ENCODE measurements around the gene ITSN1. TPM values are rescaled to one million over a fixed set of nuclear protein-coding genes. Genes with fewer than 3 reads are reported as not detected.
"Not testable (repeated sequence)": the region's sequence is repeated elsewhere in the genome, so short reads cannot be mapped to it uniquely, and the experiment has no call there.

ITSN1 gene
- total RNA-seq, 1 donor from 2014 or later = 68.2 TPM

DNA sequence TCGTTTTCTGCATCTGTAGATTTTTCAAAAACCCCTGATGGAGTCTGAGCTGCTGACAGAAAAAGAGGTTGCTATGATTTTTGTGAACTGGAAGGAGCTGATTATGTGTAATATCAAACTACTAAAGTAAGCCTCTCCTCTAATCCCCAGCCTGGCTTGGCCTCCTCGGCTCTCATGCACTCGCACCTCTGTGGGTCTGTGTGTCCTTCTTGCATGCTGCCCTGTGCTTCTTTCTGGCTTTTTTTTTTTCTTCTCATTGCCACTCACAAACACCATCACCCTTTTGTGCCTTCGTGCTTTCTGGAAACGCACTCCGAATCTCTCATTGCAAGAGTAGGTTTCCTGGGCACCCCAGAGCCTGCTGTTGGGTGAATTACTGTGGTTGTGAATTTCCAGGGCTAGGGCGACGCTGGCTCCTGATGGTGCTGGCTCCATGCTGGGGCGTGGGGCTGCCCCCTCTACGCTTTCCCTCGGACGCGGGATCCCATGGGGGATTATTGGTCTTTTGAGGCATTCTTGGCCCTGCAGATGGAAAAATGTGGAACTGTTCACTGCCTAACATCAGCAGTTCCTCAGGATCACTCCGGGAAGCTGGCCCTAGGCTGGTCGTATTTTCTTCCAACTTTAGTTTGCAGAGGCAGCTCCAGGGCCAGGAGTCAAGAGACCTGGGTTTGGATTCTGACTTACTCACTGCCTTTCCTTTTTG lies 216.5 kb downstream of the ITSN1 start:
- DNase-seq (ENCODE audit: low spot score) = no peak
- Mint-ChIP-seq H3K27me3 (ENCODE audit: unreplicated experiment) (peaks cover 6% of the 10 kb centered on the region), H3K4me1 (ENCODE audit: unreplicated experiment) (no peaks in the 10 kb centered on the region), H3K27ac (ENCODE audit: unreplicated experiment) (no peak overlapping the region), H3K4me3 (ENCODE audit: unreplicated experiment) (no peak overlapping the region), H3K36me3 (ENCODE audit: low read depth, unreplicated experiment) (no peaks in the 10 kb centered on the region), H3K9me3 (ENCODE audit: unreplicated experiment) (no peaks in the 10 kb centered on the region)
- TF ChIP-seq, protein P1, sequence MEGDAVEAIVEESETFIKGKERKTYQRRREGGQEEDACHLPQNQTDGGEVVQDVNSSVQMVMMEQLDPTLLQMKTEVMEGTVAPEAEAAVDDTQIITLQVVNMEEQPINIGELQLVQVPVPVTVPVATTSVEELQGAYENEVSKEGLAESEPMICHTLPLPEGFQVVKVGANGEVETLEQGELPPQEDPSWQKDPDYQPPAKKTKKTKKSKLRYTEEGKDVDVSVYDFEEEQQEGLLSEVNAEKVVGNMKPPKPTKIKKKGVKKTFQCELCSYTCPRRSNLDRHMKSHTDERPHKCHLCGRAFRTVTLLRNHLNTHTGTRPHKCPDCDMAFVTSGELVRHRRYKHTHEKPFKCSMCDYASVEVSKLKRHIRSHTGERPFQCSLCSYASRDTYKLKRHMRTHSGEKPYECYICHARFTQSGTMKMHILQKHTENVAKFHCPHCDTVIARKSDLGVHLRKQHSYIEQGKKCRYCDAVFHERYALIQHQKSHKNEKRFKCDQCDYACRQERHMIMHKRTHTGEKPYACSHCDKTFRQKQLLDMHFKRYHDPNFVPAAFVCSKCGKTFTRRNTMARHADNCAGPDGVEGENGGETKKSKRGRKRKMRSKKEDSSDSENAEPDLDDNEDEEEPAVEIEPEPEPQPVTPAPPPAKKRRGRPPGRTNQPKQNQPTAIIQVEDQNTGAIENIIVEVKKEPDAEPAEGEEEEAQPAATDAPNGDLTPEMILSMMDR (IDR thresholded peaks at IDR 0.05; ENCODE audit: unreplicated experiment) = no peak

DNA sequence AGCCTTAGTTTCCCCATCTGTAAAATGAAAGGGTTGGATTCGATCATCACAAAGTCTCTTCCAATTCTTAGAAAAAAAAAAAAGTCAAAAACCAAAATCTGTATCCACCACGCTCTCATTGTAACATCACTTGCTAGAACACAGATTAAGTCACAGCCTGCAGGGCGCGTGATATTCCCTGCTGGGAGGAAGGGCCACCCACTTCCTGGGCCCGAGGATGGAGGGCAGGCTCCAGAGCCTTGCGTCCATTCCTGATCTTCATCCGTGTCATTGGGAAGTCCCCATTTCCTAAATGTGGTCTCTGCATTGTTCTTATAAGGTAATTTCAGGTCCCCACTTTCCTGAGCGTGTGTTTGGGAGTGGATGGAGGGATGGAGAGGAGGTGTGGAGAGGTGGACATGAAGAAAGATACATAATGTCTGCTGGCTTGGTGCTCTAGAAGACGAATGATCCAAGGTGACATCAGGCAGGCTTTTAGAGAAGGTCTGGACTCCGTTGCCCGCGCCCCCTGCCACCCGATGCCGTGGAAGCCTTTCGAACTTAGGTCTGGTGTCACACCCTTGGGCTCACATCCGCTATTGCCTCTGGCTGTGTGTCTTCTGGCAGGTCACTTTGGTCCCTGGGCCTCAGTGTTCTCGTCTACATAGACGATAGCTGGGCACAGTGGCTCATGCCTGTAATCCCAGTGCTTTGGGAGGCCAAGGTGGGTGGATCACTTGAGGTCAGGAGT lies 217.2 kb downstream of the ITSN1 start:
- H3K9me3 Mint-ChIP-seq (ENCODE audit: unreplicated experiment) = no peaks in the 10 kb centered on the region
- TF ChIP-seq, protein P1 (IDR thresholded peaks at IDR 0.05; ENCODE audit: unreplicated experiment) = no peak
- H3K27me3 Mint-ChIP-seq (ENCODE audit: unreplicated experiment) = peaks cover 6% of the 10 kb centered on the region
- no peaks in the 10 kb centered on the region for H3K36me3 Mint-ChIP-seq (ENCODE audit: low read depth, unreplicated experiment)
- H3K4me3 Mint-ChIP-seq (ENCODE audit: unreplicated experiment) = no peak overlapping the region
- H3K4me1 Mint-ChIP-seq (ENCODE audit: unreplicated experiment) = no peaks in the 10 kb centered on the region
- no peak overlapping the region for H3K27ac Mint-ChIP-seq (ENCODE audit: unreplicated experiment)
- no peak for DNase-seq (ENCODE audit: low spot score)

DNA sequence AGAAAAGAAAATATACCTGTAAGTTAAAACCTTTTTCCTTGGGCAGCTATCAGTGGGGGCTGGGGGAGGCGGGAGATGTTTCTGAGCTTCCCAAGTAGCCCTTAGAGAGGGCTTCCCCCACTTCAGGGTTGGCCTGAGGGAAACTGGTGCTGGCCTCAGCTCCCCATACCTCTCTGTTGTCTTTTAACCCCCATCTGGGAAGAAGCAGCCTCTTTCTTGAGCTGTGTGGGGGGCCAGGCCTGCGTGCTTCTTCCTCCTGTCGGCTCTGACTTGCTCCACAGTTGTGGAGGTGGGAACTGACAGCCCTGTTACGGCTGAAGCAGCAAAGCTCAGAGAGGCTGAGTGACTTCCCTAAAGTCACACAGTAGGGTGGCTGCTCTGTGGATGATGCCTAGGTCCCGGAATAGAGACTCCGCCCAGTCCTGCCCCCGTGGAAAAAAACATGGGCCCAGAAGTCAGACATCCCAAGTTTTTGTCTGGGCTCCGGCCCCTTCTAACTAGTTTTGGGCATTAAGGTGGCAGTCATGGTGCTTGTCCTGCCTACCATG lies 218.1 kb downstream of the ITSN1 start:
- TF ChIP-seq, protein P1 (IDR thresholded peaks at IDR 0.05; ENCODE audit: unreplicated experiment) = no peak
- DNase-seq (ENCODE audit: low spot score) = no peak
- Mint-ChIP-seq H3K36me3 (ENCODE audit: low read depth, unreplicated experiment) (no peaks in the 10 kb centered on the region), H3K27ac (ENCODE audit: unreplicated experiment) (no peak overlapping the region), H3K4me1 (ENCODE audit: unreplicated experiment) (no peaks in the 10 kb centered on the region), H3K9me3 (ENCODE audit: unreplicated experiment) (no peaks in the 10 kb centered on the region), H3K27me3 (ENCODE audit: unreplicated experiment) (peaks cover 6% of the 10 kb centered on the region), H3K4me3 (ENCODE audit: unreplicated experiment) (no peak overlapping the region)

DNA sequence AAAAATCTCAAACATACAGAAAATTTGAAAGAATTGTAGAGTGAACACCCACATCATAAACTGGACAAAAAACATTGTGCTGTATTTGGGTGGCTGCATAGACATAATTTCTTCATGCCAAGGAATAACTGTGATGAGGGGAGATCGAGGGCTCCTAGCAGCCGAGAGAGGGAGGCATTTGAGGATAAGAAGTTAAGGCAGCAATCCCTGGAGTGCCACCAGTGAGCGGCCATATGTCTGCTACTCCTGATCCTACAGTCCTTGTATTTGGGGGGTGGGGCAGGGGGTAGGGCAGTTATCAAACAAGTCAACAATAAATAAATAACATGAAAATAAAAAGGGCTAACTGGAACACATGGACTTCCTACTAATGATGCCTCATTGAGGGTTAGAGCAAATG lies 218.8 kb downstream of the ITSN1 start:
- Mint-ChIP-seq H3K4me1 (ENCODE audit: unreplicated experiment) (no peaks in the 10 kb centered on the region), H3K9me3 (ENCODE audit: unreplicated experiment) (no peaks in the 10 kb centered on the region), H3K36me3 (ENCODE audit: low read depth, unreplicated experiment) (no peaks in the 10 kb centered on the region), H3K4me3 (ENCODE audit: unreplicated experiment) (no peak overlapping the region), H3K27ac (ENCODE audit: unreplicated experiment) (no peak overlapping the region), H3K27me3 (ENCODE audit: unreplicated experiment) (peaks cover 6% of the 10 kb centered on the region)
- TF ChIP-seq, protein P1 (IDR thresholded peaks at IDR 0.05; ENCODE audit: unreplicated experiment) = no peak
- no peak for DNase-seq (ENCODE audit: low spot score)

- not testable (repeated sequence) for H3K9me3 Mint-ChIP-seq (ENCODE audit: unreplicated experiment); H3K27ac Mint-ChIP-seq (ENCODE audit: unreplicated experiment); H3K27me3 Mint-ChIP-seq (ENCODE audit: unreplicated experiment); H3K4me1 Mint-ChIP-seq (ENCODE audit: unreplicated experiment); H3K4me3 Mint-ChIP-seq (ENCODE audit: unreplicated experiment); DNase-seq (ENCODE audit: low spot score); H3K36me3 Mint-ChIP-seq (ENCODE audit: low read depth, unreplicated experiment)
Measured at GRCh38 chr21:33863191-33863590, 220.9 kb downstream of the ITSN1 start.
